NCI-H2196 (cell line): Measurements from ENCODE around the gene GARNL3.
A peak's percentile ranks its signal among the peaks of the same experiment; 100 is the strongest.

Experiments used
- DNase-seq: peaks from one replicate; lab custom pipeline; 2025; ENCODE audit not compliant: unreplicated experiment; lab: John Stamatoyannopoulos, UW

Gene GARNL3

GRCh38 chr9:127309715-127310114, 45.1 kb downstream of the GARNL3 start:
- no peak for DNase-seq

GRCh38 chr9:127311239-127311741, 46.7 kb downstream of the GARNL3 start:
- peak; percentile 42 for DNase-seq

GRCh38 chr9:127313042-127313560, 48.5 kb downstream of the GARNL3 start:
- no peak for DNase-seq

- DNase-seq = no peak
Measured at GRCh38 chr9:127314911-127315310, 50.3 kb downstream of the GARNL3 start.

- DNase-seq = no peak
Measured at GRCh38 chr9:127316586-127317323, 52.2 kb downstream of the GARNL3 start.

- no peak for DNase-seq
Measured at GRCh38 chr9:127318651-127319167, 54.1 kb downstream of the GARNL3 start.

- no peak for DNase-seq
Measured at GRCh38 chr9:127319366-127320114, 55.0 kb downstream of the GARNL3 start.

- DNase-seq = no peak
Measured at GRCh38 chr9:127320115-127320378, 55.5 kb downstream of the GARNL3 start.

- no peak for DNase-seq
Measured at GRCh38 chr9:127323393-127323792, 58.8 kb downstream of the GARNL3 start.

- no peak for DNase-seq
Measured at GRCh38 chr9:127330501-127330900, 65.9 kb downstream of the GARNL3 start.

- peak; percentile 50 for DNase-seq
Measured at GRCh38 chr9:127333221-127334064, 68.9 kb downstream of the GARNL3 start.

- DNase-seq = no peak
Measured at GRCh38 chr9:127334725-127335124, 70.2 kb downstream of the GARNL3 start.

GRCh38 chr9:127336086-127336485, 71.5 kb downstream of the GARNL3 start:
- DNase-seq = no peak

- no peak for DNase-seq
Measured at GRCh38 chr9:127336506-127337352, 72.2 kb downstream of the GARNL3 start.

GRCh38 chr9:127340721-127341120, 76.1 kb downstream of the GARNL3 start:
- DNase-seq = no peak

- no peak for DNase-seq
Measured at GRCh38 chr9:127341152-127341551, 76.6 kb downstream of the GARNL3 start.

- DNase-seq = no peak
Measured at GRCh38 chr9:127344368-127345000, 79.9 kb downstream of the GARNL3 start.

- no peak for DNase-seq
Measured at GRCh38 chr9:127345566-127345965, 81.0 kb downstream of the GARNL3 start.

- DNase-seq = no peak
Measured at GRCh38 chr9:127346584-127346983, 82.0 kb downstream of the GARNL3 start.
